ENCODE data around the gene SNAPC5. TPM values are rescaled to one million over a fixed set of nuclear protein-coding genes. Genes with fewer than 3 reads are reported as not detected.
"Not testable (repeated sequence)": the region's sequence is repeated elsewhere in the genome, so short reads cannot be mapped to it uniquely, and the experiment has no call there.

SNAPC5 gene
- total and polyA plus RNA-seq, 2 of the 4 experiments (the other 2 are of a cell fraction), result 25.9 to 26.3 TPM

- H2AFZ ChIP-seq (replicated peaks; ENCODE audit: low read length, poor library complexity); CTCF ChIA-PET; dilution Hi-C loops (cut with HindIII; ENCODE audit: low sequenced_read_pairs, unreplicated experiment); H3K9me3 ChIP-seq (ENCODE audit: control insufficient read depth, insufficient read depth, low read length); H3K9ac ChIP-seq (ENCODE audit: low read depth, low read length); H2BK15ac ChIP-seq (ENCODE audit: low read depth, low read length); DNase-seq; in situ Hi-C loops (cut with MboI; ENCODE audit: low sequenced_read_pairs); H4K5ac ChIP-seq (ENCODE audit: low read depth, low read length); H3K14ac ChIP-seq (replicated peaks; ENCODE audit: low read depth, low read length); H3K56ac ChIP-seq (ENCODE audit: extremely low read depth, insufficient read depth, low read length); POLR2A ChIA-PET (ENCODE audit: unreplicated experiment); H3K4me2 ChIP-seq (ENCODE audit: low read depth, low read length); H3K36me3 ChIP-seq (ENCODE audit: control insufficient read depth, insufficient read depth, low read length); H4K91ac ChIP-seq (ENCODE audit: insufficient read depth, low read depth, low read length); H2BK20ac ChIP-seq (ENCODE audit: low read depth, low read length); H3K4me1 ChIP-seq (ENCODE audit: control insufficient read depth, insufficient read depth, low read length); H3K27me3 ChIP-seq (ENCODE audit: control insufficient read depth, insufficient read depth, low read length); H2BK120ac ChIP-seq (ENCODE audit: low read depth, low read length); BruUV-seq (replicated peaks); ATAC-seq (ENCODE audit: low read depth); H3K18ac ChIP-seq (ENCODE audit: low read depth, low read length); intact Hi-C loops (cut with micrococcal nuclease); H3K9me1 ChIP-seq (ENCODE audit: insufficient read depth, low read length); H2BK5ac ChIP-seq (ENCODE audit: low read depth, low read length, poor library complexity, severe bottlenecking); H3K27ac ChIP-seq (ENCODE audit: insufficient read depth, low read length); H2AK5ac ChIP-seq (ENCODE audit: low read depth, low read length); H3K4me3 ChIP-seq (ENCODE audit: insufficient read depth, low read depth, low read length); H3K4ac ChIP-seq (ENCODE audit: low read depth, low read length); H3K23ac ChIP-seq (ENCODE audit: low read depth, low read length); H4K8ac ChIP-seq (ENCODE audit: low read depth in 2 of 2, low read length in 2 of 2); H4K20me1 ChIP-seq (ENCODE audit: insufficient read depth, low read length); H2AK9ac ChIP-seq (replicated peaks; ENCODE audit: low read depth, low read length, poor library complexity): not testable (repeated sequence)
- WGBS, 2 experiments (ENCODE audit: extremely low coverage in 2 of 2, insufficient read length in 1 of 2), result no CpG with 5 or more reads among the region's 6 CpGs
- H3K79me1 ChIP-seq (ENCODE audit: low read depth in 1 of 2, low read length in 2 of 2), result peaks cover 15 to 26% of the 10 kb centered on the region in 2 experiments
These were observed 32.3 kb downstream of the SNAPC5 start for GRCh38 chr15:66465294-66465693.

All from IMR-90 (cell line).